ENCODE data around the gene TRAF2. TPM values are rescaled to one million over a fixed set of nuclear protein-coding genes. Genes with fewer than 3 reads are reported as not detected.

Gene TRAF2
- total RNA-seq, 6 experiments from 2014 or later: 5.8 to 8.8 (median 7.1) TPM

DNA sequence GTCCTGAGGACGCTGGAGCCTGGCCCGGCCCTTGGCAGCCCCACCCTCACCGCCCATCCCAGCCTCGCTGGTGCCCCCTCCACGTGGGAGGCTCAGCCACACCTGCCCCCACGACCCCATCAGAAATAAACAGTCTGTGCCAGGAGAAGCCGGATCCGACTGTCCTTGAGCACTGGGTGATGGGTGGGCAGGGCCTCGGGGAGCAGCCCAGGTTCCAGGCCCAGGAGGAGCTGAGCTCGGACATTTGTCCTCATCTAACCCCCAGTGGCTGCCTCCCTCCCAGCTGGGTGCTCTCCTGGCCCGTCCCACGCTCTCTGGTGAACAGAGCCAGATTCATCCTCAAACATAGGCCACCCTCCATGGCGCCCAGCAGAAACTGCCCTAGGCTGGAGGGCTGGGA lies 86.4 kb downstream of the TRAF2 start:
- Histone ChIP-seq H3K4me3 (no peak overlapping the region), H3K27ac (no peak overlapping the region), H3K4me1 (no peaks in the 10 kb centered on the region), H3K27me3 (no peaks in the 10 kb centered on the region), H3K36me3 (no peaks in the 10 kb centered on the region), H3K9me3 (no peaks in the 10 kb centered on the region)
- ATAC-seq (no peak), DNase-seq (no peak)
- TF ChIP-seq, protein P1, sequence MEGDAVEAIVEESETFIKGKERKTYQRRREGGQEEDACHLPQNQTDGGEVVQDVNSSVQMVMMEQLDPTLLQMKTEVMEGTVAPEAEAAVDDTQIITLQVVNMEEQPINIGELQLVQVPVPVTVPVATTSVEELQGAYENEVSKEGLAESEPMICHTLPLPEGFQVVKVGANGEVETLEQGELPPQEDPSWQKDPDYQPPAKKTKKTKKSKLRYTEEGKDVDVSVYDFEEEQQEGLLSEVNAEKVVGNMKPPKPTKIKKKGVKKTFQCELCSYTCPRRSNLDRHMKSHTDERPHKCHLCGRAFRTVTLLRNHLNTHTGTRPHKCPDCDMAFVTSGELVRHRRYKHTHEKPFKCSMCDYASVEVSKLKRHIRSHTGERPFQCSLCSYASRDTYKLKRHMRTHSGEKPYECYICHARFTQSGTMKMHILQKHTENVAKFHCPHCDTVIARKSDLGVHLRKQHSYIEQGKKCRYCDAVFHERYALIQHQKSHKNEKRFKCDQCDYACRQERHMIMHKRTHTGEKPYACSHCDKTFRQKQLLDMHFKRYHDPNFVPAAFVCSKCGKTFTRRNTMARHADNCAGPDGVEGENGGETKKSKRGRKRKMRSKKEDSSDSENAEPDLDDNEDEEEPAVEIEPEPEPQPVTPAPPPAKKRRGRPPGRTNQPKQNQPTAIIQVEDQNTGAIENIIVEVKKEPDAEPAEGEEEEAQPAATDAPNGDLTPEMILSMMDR (IDR thresholded peaks at IDR 0.05): no peak
- TF ChIP-seq POLR2A (IDR thresholded peaks at IDR 0.05): no peak
- intact Hi-C loops (cut with DNase I): no loop called here
- 51% methylated on average over 10 of the region's 13 CpGs for WGBS (ENCODE audit: insufficient coverage, low coverage, low lambda C conversion rate, missing lambda C conversion rate)

DNA sequence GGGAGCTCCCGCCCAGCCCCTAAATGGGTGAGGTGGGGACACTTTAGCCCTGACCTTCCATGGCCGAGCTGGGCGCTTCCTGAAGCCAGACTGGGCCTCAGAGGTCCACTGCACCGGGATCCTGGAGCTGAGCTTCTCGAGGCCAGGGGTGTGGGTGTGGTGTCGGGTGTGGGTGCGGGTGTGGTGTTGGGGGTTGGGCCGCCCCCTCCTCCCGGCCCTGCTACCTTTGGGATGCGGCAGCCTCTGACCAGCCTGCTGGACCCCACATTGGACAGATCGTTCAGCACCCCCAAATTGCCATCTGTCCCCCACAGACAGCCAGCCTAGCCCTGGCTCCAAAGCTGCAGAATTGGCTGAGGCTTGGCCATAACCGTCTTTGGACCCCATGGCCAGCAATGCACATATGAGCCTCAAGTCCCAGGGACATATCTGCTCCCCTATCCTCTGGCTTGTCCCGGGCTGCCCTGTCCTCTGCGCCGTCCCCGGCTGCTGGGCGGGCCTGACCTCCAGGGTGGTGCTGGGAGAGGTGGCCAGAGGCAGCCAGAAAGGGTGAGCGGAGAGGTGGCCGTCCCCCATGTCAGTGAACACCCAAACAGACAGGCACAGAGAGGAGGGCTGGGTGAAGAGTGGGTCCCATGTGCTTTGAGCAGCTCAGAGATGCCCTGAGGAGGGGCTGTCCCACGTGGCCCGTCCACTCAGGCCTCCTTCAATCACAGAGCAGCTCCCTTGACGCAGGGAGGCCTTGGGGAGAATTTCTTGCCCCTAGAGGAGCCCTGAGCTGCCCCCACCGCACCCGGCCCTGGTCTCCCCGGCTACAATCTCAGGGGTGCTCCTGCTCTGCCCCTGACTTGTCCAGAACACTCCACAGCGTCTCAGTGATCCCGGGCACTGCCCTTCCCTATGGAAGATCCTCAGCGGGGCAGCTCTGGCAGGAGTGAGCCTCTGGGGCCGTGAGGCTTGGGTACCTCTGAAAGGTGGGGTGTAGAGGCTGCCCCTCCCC lies 87.6 kb downstream of the TRAF2 start:
- no CpG with 5 or more reads among the region's 29 CpGs for WGBS (ENCODE audit: insufficient coverage, low coverage, low lambda C conversion rate, missing lambda C conversion rate)
- H3K27me3 ChIP-seq: no peaks in the 10 kb centered on the region
- no peaks in the 10 kb centered on the region for H3K4me1 ChIP-seq
- intact Hi-C loops (cut with DNase I): no loop called here
- DNase-seq (no peak), ATAC-seq (no peak)
- no peaks in the 10 kb centered on the region for H3K9me3 ChIP-seq
- H3K36me3 ChIP-seq: no peaks in the 10 kb centered on the region
- no peak overlapping the region for H3K4me3 ChIP-seq
- no peak overlapping the region for H3K27ac ChIP-seq
- TF ChIP-seq, protein P1 (IDR thresholded peaks at IDR 0.05): no peak
- no peak for TF ChIP-seq POLR2A (IDR thresholded peaks at IDR 0.05)

DNA sequence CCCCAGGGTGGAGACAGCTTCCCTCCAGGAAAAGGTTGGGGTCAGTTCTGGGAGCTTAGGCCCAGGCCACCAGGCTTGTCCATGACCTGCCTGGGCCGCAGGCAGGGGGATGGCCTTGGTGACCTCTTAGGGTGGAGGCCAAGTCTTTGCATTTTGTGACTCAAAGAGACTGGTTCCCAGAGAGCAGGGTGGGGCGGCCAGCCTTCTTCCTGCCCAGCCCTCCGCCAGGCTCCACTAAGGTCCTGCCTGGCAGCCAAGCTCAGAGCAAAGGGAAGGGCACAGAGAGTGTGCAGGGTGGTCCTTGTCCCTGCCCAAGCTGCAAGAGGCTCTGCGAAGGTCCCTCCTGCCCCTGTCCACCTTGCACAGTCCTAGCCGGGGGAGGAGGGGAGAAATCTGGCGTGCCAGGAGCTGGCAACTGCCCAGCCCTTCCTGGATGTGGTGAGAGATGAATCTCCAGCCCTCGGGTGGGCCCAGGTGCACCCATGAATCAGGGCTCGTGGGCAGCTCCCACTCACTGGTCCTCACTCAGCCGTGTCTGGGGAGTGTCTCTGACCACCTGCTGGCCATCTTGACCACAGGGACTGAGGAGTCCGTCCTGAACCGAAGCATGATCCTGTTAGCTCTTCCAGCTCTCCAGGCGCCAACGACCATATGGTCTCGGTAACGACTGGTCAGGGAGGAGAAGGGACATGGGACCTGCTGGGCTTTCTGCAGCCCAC lies 88.7 kb downstream of the TRAF2 start:
- intact Hi-C loops (cut with DNase I): no loop called here
- WGBS (ENCODE audit: insufficient coverage, low coverage, low lambda C conversion rate, missing lambda C conversion rate): 60% methylated on average over 1 of the region's 15 CpGs
- H3K4me3 ChIP-seq: no peak overlapping the region
- no peak overlapping the region for H3K27ac ChIP-seq
- H3K9me3 ChIP-seq: no peaks in the 10 kb centered on the region
- DNase-seq: no peak
- H3K27me3 ChIP-seq: no peaks in the 10 kb centered on the region
- H3K36me3 ChIP-seq: no peaks in the 10 kb centered on the region
- no peaks in the 10 kb centered on the region for H3K4me1 ChIP-seq
- TF ChIP-seq POLR2A (IDR thresholded peaks at IDR 0.05): no peak
- TF ChIP-seq, protein P1 (IDR thresholded peaks at IDR 0.05): no peak
- no peak for ATAC-seq

DNA sequence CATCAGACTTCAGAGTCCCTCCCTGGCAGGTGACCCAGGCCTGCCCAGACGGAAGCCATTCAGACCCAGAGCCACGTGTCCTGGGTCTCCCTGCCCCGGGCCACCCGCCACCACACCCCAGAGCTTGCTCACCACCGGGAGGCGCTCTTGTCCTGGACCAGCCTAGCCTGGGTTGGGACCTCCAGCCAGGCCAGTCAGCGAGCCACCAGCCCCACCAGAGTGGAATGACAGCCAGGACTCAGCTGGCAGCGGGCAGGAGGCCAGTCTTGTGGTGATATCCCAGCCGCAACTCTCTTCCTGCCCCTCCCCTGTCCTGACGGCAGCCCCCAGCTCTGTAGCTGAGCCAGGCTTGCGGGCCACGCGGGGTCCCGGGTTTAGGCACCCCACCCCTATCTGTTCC lies 89.3 kb downstream of the TRAF2 start:
- DNase-seq: no peak
- no peak overlapping the region for H3K4me3 ChIP-seq
- peak in 2 of 4 donors; percentile 6 to 13 for ATAC-seq

More for the DNA sequence above, 89.3 kb downstream of the TRAF2 start:
- intact Hi-C loops (cut with DNase I): no loop called here
- no peak overlapping the region for H3K27ac ChIP-seq
- 60% methylated on average over 1 of the region's 14 CpGs for WGBS (ENCODE audit: insufficient coverage, low coverage, low lambda C conversion rate, missing lambda C conversion rate)
- H3K4me1 ChIP-seq: no peaks in the 10 kb centered on the region
- no peak for TF ChIP-seq POLR2A (IDR thresholded peaks at IDR 0.05)
- TF ChIP-seq, protein P1 (IDR thresholded peaks at IDR 0.05): no peak
- no peaks in the 10 kb centered on the region for H3K27me3 ChIP-seq
- no peaks in the 10 kb centered on the region for H3K9me3 ChIP-seq
- H3K36me3 ChIP-seq: no peaks in the 10 kb centered on the region

Small RNAs within 50 kb of the gene (microRNA-seq; reads per million reads assigned to microRNA genes)
- gene MIR4479: 1.4 to 1.9 reads per million in 2 donors

Small RNAs within 50 kb of the gene (small RNA-seq; reads per million reads assigned to genes)
- 0 reads per million in 2 experiments for gene MIR4479

Other genes with a start within 250 kb of the TRAF2 start
- 10 to 100 TPM; 26.7 to 54.2 (median 45.8) TPM for gene EGFL7, start 223.6 kb upstream of the TRAF2 start, total RNA-seq
- gene AGPAT2, start 199.1 kb upstream of the TRAF2 start, total RNA-seq: 100 to 1,000 TPM; 117 to 379 (median 184) TPM
- gene DIPK1B, start 173.9 kb upstream of the TRAF2 start, total RNA-seq: 1 to 10 TPM; 1.4 to 7.7 (median 5.1) TPM
- under 1 TPM in 4 of 6 experiments, not detected in 2; 0.23 to 0.81 (median 0.32) TPM for gene LCN10, start 143.6 kb upstream of the TRAF2 start, total RNA-seq
- gene LCN6, start 138.0 kb upstream of the TRAF2 start, total RNA-seq: under 1 TPM in 2 of 6 experiments, not detected in 4; 0.26 to 0.63 TPM
- not detected for gene LCN8, start 128.3 kb upstream of the TRAF2 start, total RNA-seq
- not detected for gene LCN15, start 122.0 kb upstream of the TRAF2 start, total RNA-seq
- 100 to 1,000 TPM in 1 of 6 experiments, 10 to 100 TPM in 5; 46.5 to 105 (median 56.7) TPM for gene TMEM141, start 95.2 kb upstream of the TRAF2 start, total RNA-seq
- gene CCDC183, start 90.2 kb upstream of the TRAF2 start, total RNA-seq: 1 to 10 TPM in 2 of 6 experiments, under 1 TPM in 3, not detected in 1; 0.43 to 1.2 (median 0.74) TPM
- gene RABL6, start 78.6 kb upstream of the TRAF2 start, total RNA-seq: 10 to 100 TPM in 4 of 6 experiments, 1 to 10 TPM in 2; 8.0 to 14.8 (median 12.4) TPM
- 1 to 10 TPM; 1.7 to 2.8 (median 2.6) TPM for gene AJM1, start 44.0 kb upstream of the TRAF2 start, total RNA-seq
- 10 to 100 TPM; 30.5 to 66.6 (median 49.3) TPM for gene PHPT1, start 37.1 kb upstream of the TRAF2 start, total RNA-seq
- 10 to 100 TPM in 4 of 6 experiments, 1 to 10 TPM in 2; 5.7 to 27.9 (median 22.5) TPM for gene MAMDC4, start 34.2 kb upstream of the TRAF2 start, total RNA-seq
- 100 to 1,000 TPM; 216 to 486 (median 227) TPM for gene EDF1, start 20.2 kb upstream of the TRAF2 start, total RNA-seq
- gene FBXW5, start 58.2 kb downstream of the TRAF2 start, total RNA-seq: 100 to 1,000 TPM in 3 of 6 experiments, 10 to 100 TPM in 3; 84.0 to 290 (median 97.4) TPM
- gene C8G, start 58.7 kb downstream of the TRAF2 start, total RNA-seq: 100 to 1,000 TPM; 248 to 755 (median 453) TPM
- 10 to 100 TPM in 5 of 6 experiments, 1 to 10 TPM in 1; 2.7 to 36.4 (median 20.3) TPM for gene LCN12, start 65.8 kb downstream of the TRAF2 start, total RNA-seq
- 10 to 100 TPM in 2 of 6 experiments, 1 to 10 TPM in 4; 4.3 to 21.9 (median 6.0) TPM for gene PTGDS, start 91.0 kb downstream of the TRAF2 start, total RNA-seq
- not detected for gene LCNL1, start 96.5 kb downstream of the TRAF2 start, total RNA-seq
- 10 to 100 TPM; 13.8 to 34.5 (median 23.3) TPM for gene PAXX, start 105.9 kb downstream of the TRAF2 start, total RNA-seq
- gene CLIC3, start 110.1 kb downstream of the TRAF2 start, total RNA-seq: under 1 TPM in 2 of 6 experiments, not detected in 4; 0.37 to 0.51 TPM
- gene ABCA2, start 141.7 kb downstream of the TRAF2 start, total RNA-seq: 10 to 100 TPM; 23.7 to 49.2 (median 34.2) TPM
- under 1 TPM in 2 of 6 experiments, not detected in 4; 0.12 to 0.13 TPM for gene FUT7, start 145.6 kb downstream of the TRAF2 start, total RNA-seq
- 10 to 100 TPM in 5 of 6 experiments, 1 to 10 TPM in 1; 9.3 to 14.9 (median 12.2) TPM for gene NPDC1, start 159.7 kb downstream of the TRAF2 start, total RNA-seq
- gene ENTPD2, start 167.5 kb downstream of the TRAF2 start, total RNA-seq: 1 to 10 TPM in 2 of 6 experiments, under 1 TPM in 4; 0.50 to 2.1 (median 0.80) TPM
- gene SAPCD2, start 184.0 kb downstream of the TRAF2 start, total RNA-seq: under 1 TPM in 5 of 6 experiments, not detected in 1; 0.05 to 0.43 (median 0.22) TPM
- gene UAP1L1, start 191.0 kb downstream of the TRAF2 start, total RNA-seq: 1 to 10 TPM; 1.3 to 4.9 (median 1.9) TPM
- 10 to 100 TPM; 24.0 to 39.1 (median 28.8) TPM for gene MAN1B1, start 200.5 kb downstream of the TRAF2 start, total RNA-seq
- 10 to 100 TPM; 62.2 to 86.2 (median 66.2) TPM for gene DPP7, start 228.2 kb downstream of the TRAF2 start, total RNA-seq

All from right lobe of liver (tissue), 6 donors.